Embryonic facial prominence (tissue), 1 donor: ENCODE measurements around the gene C11orf58.

ENCODE experiments used
- DNase-seq: peaks from one replicate; pipeline ENCODE4 v3.0.0-alpha.2; 2016; ENCODE audit errors: extremely low spot score

The C11orf58 gene

DNA sequence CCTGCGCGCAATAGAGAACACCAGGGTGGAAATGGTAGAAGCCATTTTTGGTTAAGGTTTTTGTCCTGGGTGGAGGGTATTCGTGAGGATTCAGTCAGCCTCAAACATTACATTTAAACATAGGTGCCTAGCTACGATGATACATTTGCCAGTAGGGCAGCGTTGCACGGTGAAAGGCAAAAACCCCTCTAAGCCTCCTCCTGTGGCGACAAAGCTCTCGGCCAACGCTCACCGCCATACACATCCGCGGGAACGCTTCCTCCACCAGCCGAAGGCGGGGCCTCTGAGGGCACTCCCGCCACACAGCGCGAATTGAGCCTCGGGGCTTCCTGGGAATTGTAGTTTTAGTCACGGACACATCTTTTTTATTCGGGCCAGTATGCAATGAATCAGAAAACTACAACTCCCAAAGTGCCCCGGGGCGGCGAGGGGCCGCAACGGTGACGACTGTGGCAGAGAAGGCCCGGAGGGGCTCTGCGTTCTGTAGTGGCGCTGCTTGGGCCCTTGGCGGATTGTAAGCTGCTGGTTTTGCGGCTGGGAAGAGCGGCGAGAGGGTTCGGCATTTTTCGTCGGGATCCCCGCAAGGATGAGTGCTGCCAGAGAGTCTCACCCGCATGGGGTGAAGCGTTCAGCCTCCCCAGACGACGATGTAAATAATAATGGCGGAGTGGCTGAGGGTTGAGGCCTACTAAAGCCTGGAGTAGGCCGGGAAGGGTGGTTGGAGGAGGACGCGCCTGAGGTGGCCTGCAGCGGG is at the start of gene C11orf58:
C11orf58 (plus strand) TSS at position 455 of the 754 bp plus-strand sequence; CDS start at position 587, 132 bp downstream.
- DNase-seq, result peak; percentile 97

DNA sequence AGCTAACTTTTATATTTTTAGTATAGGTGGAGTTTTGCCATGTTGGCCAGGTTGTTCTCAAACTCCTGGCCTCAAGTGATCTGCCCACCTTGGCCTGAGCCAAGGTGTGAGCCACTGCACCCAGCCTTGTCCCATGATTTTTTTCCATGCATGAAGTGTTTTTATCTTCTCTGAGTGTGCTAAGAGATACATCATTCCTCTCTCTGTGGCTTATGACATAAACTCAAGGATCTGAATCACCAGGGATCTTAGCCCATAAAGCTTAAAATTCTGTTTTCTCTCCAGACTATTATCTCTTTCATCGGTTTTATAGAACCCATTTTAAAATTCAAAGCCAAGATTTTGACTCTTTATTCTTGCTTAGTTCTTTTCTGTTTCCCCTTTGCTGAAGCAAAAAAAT is 48.4 kb upstream of the C11orf58 start:
- DNase-seq, result no peak

DNA sequence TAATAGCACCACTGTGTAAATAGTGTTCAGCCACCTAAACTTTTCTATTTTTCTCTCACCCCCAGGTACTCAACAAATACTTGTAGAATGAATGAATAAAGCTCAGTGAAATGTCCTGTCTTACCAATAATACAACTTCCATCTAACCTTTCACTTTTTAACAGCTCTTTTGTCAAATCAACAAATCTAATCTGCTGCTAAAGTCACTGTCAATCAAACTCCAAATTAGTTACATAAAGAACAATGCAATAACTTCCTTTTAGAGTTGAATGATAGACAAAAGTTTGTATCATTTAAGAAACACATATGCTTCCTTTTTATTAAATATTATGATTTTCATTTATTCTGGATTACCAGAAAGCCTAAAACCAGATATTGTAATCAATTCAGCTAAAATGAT is 34.7 kb upstream of the C11orf58 start:
- no peak for DNase-seq

DNA sequence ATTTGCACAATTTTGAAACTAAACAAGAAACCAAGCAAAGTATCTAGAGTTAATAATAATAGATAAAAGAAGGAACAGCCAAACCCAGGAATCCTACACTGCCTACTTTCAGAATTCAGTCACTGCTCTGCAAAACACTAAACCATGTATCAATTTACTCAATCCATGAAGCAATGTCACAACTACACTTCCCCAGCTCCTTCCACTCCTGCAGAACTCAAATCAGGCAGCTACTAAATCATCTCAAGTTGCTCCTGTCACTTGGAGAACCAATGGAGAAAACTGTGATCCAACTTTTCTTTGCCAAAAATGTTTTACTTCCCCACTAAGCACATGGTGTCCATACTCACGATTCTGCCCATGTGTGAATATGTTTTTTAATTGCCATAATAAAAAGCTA is 24.9 kb upstream of the C11orf58 start:
- no peak for DNase-seq

DNA sequence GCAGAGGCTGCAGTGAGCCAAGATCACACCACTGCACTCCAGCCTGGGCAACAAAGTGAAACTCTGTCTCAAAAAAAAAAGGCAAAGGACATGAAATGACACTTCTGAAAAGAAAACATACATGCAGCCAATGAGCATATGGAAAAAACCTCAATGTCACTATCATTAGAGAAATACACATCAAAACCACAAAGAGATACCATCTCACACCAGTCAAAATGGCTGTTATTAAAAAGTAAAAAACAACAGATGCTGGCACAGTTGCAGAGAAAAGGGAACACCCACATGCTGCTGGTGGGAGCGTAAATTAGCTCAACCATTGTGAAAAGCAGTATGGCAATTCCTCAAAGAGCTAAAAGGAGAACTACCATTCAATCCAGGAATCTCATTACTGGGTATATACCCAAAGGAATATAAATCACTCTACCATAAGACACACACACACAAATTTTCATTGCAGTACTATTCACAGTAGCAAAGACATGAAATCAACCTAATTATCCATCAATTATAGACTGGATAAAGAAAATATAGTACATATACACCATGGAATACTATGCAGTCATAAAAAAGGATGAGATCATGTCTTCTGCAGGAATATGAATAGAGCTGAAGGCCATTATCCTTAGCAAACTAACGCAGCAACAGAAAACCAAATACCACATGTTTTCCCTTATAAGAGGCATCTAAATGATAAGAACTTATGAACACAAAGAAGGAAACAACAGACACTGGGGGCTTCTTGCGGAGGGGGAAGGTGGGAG is 15.7 kb upstream of the C11orf58 start:
- DNase-seq, result no peak

DNA sequence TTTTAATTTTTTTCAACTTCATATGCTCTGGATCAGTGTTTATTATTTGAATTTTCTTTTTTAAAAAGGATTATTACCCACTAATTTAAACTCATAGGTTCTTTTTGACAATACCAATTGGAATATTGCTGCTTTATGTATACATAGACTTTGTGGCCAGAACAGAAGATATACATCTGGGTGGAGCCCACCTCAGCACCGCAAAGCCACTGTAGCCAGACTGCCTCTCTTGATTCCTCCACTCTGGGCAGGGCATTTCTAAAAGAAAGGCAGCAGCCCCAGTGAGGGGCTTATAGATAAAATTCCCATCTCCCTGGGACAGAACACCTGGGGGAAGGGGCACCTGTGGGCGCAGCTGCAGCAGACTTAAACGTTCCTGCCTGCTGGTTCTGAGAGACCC is 10.6 kb upstream of the C11orf58 start:
- no peak for DNase-seq

DNA sequence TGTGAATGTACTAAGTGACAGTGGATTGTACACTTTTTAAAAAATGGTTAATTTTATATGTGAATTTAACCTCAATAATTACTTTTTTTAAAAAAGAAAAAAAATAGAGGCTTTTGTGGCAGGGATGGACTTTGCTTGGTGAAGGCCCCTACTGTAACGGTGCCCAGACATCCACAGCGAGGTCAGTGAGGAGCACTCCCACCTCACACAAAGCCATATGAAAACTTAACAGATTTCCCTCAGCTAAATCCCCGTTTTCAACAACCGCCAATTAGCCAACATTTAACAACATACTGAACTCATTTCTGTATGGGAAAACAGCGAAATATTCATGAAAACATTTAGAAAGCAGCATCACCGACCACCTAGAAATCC is 642 bp upstream of the C11orf58 start:
- DNase-seq, result peak; percentile 39

DNA sequence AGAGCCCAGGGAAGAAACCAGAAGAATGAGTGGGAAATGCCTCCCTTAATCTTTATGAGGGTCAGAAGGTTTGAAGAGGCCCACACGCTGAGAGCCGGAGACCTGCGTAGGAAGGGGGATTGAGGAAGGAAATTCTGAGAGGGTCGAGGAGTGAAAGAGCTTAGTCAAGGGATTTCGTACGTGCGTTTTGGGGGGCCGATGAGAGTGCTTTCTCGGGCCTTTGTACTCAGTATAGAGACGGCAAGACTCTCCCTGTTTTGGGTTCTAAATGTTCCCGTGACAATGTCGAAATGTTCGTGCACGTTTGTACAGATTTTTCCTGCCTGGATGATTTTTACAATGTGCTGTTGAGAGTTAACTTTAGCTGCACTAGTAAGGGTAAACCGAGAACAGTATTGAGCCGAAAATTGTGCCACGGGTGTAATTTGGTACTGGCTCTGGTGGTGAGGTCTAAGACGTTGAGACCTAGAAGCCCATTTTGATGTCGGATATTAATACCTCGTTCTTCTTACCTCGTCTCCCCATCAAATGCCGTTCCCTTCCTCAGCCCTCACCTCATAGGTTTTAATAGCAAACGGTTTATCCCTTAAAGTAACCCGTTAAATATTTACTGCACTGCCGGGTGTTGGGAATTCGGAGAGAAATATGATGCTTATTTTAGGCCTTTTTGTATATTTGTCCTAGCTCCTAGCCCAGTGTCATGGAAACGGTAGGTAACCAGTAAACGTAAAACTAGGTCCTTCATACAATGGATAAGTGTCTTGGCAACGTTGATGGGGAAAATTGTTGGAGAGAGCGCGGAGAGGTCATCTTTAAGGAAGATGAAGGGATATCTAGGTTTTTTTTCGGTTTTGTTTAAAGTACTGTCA is 734 bp downstream of the C11orf58 start:
- peak; percentile 51 for DNase-seq

DNA sequence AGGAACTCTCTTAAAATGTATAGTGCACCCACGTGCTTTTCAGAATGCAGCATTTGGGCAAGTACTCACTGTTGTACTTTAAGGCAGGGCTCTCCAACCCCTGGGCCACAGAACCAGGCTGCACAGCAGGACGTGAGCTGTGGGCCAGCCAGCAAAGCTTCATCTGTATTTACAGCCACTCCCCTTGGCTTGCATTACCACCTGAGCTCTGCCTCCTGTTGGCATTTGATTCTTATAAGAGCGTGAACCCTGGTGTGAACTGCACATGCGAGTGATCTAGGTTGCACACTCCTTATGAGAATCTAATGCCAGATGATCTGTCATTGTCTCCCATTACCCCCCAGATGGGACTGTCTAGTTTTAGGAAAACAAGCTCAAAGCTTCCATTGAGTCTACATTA is 3.0 kb downstream of the C11orf58 start:
- no peak for DNase-seq

DNA sequence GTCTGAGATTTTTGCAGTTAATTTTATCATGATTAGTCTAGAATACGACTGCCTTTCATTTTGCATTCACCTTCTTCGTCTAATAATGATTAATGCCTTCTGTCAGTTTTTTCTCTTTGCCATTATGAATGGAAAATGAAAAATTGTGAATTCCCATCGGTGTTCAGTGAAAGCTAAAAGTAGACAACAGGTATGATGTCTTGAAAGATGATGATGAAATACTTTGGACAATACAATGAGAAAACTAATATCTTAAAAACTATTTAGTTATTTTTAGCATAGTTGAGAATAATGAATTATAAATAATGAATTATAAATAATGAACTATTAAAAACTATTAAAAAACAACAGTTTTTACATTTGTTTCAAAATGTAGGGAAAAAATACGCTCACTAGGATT is 5.0 kb downstream of the C11orf58 start:
- DNase-seq, result no peak

DNA sequence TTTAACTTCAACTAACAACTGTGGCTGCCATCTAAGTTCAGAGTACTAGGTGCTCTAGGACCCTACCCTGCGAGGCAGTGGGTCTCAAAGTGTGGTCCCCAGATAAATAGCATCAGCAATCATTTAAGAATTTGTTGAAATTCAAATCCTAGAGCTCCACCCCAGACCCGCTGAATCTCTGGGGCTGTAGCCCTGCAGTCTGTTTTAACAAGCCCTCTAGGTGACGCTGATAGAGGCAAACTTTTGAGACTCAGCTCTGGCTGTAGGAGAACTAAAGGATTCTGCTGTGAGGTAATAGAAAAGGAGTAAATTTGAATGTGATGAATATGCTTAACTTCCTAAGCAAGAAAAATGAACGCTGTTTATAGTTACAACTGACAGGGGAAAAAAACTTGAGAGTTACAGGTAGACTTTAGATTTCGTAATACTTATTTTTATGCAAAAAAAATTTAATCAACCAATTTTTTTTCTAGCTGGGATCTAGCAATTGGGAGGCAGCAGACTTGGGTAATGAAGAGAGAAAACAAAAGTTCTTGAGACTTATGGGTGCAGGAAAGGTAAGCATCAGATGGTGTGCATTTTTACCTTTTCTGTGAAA is 5.8 kb downstream of the C11orf58 start:
- DNase-seq, result no peak

DNA sequence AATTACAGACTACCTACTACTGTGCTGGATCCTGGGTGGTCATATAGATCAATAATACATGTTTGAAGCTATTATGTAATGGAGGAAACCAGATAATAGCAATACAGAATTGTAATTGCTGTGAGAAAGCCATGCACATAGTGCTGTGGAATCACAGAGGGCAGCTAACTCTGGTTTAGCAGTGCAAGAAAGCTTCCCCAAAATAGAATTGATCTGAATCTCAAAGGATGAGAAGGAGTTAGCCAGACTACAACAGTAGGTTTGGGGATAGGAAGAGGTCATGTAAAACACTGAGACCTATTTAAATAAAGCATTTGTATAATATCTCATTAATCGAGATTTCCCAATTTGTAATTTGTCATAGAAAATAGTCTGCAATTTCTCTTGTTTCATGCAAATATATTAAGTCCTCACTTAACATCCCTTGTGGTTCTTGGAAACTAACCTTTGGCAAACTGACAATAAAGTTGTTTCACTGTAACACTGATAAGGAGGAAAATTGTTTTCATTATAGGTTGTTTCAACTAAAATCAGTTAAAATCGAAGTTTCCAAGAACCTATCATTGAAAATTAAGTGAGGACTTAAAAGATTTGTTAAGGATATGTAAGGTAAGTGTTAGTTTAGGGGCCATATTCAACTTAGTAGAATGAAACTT is 7.6 kb downstream of the C11orf58 start:
- DNase-seq, result no peak

DNA sequence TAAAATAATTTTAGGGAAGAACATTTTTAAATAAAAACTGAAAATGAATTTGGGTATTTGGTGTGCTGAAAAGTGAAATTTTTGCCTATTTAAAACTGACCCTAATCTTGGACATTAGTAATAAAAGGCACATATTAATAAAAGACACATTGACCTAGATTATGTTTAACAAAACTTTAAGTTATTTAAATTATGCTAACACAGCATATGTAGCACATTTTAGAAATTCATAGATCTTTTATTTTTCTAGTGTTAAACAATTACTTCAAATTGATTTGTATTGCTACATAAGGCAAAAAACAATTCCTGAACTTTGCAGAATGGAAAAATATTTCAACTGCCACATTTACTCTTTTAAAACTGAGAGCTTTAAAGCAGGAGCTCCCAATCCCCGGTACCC is 10.6 kb downstream of the C11orf58 start:
- DNase-seq, result no peak

DNA sequence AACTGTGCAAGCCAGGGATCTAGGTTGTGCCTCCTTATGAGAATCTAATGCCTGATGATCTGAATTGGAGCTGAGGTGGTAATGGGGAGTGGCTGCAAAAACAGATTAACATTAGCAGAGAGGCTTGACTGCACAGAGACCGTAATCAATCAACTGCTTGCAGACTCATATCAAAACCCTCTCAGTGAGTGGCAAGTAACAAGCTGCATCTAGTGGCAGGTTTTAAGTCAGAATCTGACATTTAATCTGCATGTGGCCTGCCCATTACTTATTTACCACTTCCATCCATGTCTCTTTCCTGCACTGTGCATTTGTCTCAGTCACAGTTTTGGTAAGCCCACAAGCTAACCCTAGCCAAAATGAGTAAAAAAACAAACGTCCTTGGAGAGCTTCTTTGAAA is 11.2 kb downstream of the C11orf58 start:
- no peak for DNase-seq

DNA sequence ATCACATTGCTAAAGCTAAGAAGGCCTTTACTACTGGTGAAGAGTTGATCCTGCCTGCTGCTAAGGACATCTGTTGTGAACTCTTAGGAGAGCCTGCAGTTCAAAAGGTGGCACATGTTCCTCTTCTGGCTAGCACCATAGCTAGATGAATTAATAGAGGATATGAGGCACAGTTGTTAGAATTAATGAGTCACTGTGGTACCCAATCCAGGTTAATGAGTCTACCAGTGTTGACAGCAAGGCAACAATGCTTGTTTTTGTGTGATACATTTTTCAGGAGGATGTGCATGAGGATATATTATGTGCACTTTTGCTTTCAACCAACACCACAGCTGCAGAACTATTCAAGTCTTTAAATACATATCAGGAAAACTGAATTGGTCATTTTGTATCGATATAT is 12.0 kb downstream of the C11orf58 start:
- no peak for DNase-seq

DNA sequence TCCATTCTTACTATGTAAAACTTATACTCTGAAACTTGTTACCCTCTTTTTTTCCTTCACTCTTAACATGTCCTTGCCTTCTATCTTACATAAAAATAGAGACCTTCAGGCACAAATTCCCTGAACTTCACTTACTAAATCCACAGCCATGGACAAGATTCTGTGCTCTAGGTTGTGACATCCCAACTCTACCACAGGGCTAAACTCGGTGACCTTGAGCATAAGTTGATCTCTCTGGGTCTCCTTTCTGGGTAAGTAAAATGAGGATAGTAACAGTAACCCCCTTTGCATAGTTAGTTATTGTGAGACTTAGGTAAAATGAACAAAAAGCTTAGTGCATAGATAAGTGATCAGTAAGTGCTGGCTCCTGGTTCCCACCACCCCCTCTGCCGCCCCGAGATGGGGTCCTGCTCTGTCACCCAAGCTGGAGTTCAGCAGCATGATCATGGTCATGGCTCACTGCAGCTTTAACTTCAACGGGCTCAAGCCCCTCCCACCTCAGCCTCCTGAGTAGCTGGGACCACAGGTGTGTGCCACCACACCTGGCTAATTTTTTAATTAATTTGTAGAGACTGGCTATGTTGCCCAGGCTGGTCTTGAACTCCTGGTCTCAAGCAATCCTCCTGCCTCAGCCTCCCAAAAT is 20.1 kb downstream of the C11orf58 start:
- DNase-seq, result no peak

DNA sequence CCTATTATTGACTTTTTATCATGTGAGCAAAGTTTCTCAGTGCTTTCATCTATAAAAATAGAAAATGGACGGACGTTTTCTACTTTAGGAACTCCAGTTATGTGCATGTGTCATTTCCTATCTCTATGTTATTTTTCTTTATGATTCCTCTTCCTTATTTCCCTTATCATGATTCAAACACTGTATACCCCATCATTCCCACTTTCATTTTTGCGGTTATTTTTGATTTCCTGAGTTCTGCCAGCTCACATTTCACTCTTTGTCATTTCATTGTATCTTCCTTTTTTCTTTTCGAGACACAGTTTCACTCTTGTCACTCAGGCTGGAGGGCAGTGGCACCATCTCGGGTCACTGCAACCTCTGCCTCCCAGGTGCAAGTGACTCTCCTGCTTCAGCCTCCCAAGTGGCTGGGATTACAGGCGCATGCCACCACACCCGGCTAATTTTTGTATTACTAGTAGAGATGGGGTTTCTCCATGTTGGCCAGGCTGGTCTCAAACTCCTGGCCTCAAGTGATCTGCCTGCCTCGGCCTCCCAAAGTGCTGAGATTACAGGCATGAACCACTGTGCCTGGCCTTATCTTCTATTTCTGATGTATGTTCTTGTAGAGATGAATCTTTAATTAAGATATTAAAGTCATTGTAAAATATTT is 21.5 kb downstream of the C11orf58 start:
- DNase-seq, result no peak

DNA sequence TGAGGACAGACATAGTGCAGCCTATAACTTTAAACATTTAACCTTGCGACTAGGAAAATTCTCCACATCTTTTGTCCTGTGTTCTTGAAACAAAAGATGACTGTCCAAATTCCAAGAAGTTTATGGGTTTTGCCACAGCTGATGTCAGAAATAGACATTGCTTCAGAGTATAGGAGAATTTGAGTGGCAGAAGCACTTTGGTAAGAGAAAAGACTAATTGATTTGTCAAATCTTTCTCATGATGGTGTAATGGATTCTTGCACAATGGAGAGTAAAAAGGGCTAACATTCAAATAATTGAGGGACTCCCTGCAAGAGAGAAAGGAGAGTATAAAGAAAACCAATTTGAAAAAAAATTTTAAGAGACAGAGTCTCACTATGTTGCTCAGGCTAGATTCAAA is 25.3 kb downstream of the C11orf58 start:
- no peak for DNase-seq

DNA sequence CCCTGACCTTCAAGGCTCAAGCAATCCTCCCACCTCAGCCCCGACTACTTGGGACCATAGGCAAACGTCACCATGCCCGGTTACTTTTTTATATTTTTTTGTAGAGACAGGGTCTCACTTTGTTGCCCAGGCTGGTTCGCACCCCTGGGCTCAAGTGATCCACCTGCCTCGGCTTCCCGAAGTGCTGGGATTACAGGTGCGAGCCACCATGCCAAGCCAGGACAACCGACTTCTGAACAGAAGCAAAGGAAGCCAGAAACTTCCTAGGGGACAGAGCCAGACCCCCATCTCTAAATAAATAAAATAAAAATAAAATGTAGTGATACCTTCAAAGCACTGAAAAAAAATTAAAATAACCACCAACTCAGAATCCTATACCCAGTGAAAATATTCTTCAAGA is 26.4 kb downstream of the C11orf58 start:
- DNase-seq, result no peak

DNA sequence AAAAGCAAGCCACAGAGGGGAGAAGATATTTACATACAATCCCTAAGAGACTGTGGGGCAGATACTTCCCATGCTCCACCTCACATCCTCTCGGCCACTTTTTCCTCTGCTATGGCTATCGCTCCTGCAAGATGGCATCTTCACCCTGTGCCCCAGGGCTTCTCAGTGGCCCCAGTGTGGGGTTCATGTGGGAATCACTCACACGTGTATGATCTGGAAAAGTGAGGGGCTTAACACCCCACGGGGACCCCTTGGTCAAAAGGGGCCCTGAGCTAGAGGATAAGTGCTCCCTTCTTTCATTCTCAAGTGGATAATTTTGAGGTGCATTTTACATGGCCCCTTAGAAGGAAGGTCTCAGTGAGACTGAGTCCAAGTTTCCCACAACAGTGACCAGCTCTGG is 28.7 kb downstream of the C11orf58 start:
- no peak for DNase-seq
